Measurements from ENCODE around the gene ARMC9. TPM values are rescaled to one million over a fixed set of nuclear protein-coding genes. Genes with fewer than 3 reads are reported as not detected.

Gene ARMC9
- total and polyA plus RNA-seq, 7 donors: 2.4 to 95.3 (median 24.3) TPM

DNA sequence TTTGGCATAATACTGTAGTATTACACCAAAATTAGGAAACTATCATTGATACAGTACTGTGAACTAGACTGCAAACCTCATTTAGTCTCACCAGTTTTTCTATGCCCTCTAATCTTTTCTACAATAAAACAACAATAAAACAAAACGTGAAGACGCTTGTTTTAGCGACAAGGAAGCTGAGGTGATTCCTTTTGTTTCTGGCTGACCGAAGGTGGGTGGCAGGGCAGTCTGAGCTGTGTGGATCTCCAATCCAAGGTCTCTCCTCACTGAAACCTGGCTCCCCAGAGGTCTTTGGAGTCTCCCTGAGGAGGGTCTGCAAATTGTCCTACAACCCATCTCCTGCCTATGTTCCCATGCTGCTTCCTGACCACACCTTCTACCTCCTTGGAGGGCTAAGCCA lies 59.3 kb downstream of the ARMC9 start:
- H3K27me3 ChIP-seq: no peaks in the 10 kb centered on the region
- intact Hi-C loops (cut with DNase I): no loop called here
- DNase-seq: no peak
- no peaks in the 10 kb centered on the region for H3K9me3 ChIP-seq
- H3K27ac ChIP-seq: no peak overlapping the region
- peaks cover 0 to 59% (median 15%) of the 10 kb centered on the region in 4 donors for H3K36me3 ChIP-seq
- H3K4me1 ChIP-seq: peaks cover 0 to 21% (median 19%) of the 10 kb centered on the region in 4 donors
- 20 to 75% methylated on average over 4 of the region's 4 CpGs for WGBS, 2 donors
- TF ChIP-seq POLR2AphosphoS5 (IDR thresholded peaks at IDR 0.05) (no peak), POLR2A (IDR thresholded peaks at IDR 0.05) (no peak), EP300 (IDR thresholded peaks at IDR 0.05) (no peak)
- TF ChIP-seq, protein P1, sequence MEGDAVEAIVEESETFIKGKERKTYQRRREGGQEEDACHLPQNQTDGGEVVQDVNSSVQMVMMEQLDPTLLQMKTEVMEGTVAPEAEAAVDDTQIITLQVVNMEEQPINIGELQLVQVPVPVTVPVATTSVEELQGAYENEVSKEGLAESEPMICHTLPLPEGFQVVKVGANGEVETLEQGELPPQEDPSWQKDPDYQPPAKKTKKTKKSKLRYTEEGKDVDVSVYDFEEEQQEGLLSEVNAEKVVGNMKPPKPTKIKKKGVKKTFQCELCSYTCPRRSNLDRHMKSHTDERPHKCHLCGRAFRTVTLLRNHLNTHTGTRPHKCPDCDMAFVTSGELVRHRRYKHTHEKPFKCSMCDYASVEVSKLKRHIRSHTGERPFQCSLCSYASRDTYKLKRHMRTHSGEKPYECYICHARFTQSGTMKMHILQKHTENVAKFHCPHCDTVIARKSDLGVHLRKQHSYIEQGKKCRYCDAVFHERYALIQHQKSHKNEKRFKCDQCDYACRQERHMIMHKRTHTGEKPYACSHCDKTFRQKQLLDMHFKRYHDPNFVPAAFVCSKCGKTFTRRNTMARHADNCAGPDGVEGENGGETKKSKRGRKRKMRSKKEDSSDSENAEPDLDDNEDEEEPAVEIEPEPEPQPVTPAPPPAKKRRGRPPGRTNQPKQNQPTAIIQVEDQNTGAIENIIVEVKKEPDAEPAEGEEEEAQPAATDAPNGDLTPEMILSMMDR (IDR thresholded peaks at IDR 0.05): no peak
- H3K4me3 ChIP-seq: no peak overlapping the region

DNA sequence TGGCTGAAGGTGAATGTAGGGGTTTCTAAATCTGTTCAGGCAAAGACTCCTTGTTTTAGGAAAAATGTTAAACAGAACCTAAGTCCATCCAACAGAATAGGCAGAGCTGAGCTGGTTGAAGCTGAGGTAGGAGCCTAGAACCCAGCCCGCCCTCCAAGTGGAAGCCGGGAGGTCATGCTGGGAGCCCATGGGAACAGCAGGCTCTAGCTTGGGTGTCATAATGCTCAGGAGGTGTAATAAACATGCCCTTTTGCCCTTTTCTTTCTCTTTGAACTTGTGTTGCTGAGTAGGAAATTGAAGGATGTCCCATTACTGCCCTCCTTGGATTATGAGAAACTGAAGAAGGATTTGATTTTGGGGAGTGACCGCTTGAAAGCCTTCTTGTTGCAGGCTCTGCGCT lies 60.3 kb downstream of the ARMC9 start:
- H3K27me3 ChIP-seq: no peaks in the 10 kb centered on the region
- no peaks in the 10 kb centered on the region for H3K9me3 ChIP-seq
- TF ChIP-seq POLR2AphosphoS5 (IDR thresholded peaks at IDR 0.05) (no peak), EP300 (IDR thresholded peaks at IDR 0.05) (no peak), POLR2A (IDR thresholded peaks at IDR 0.05) (no peak)
- TF ChIP-seq, protein P1 (IDR thresholded peaks at IDR 0.05): no peak
- WGBS, 2 donors: 22 to 69% methylated on average over 4 of the region's 4 CpGs
- peaks cover 7 to 62% (median 15%) of the 10 kb centered on the region in 4 donors for H3K36me3 ChIP-seq
- H3K27ac ChIP-seq: no peak overlapping the region
- intact Hi-C loops (cut with DNase I): no loop called here
- H3K4me3 ChIP-seq: no peak overlapping the region
- no peak for DNase-seq
- peaks cover 0 to 15% (median 13%) of the 10 kb centered on the region in 4 donors for H3K4me1 ChIP-seq

DNA sequence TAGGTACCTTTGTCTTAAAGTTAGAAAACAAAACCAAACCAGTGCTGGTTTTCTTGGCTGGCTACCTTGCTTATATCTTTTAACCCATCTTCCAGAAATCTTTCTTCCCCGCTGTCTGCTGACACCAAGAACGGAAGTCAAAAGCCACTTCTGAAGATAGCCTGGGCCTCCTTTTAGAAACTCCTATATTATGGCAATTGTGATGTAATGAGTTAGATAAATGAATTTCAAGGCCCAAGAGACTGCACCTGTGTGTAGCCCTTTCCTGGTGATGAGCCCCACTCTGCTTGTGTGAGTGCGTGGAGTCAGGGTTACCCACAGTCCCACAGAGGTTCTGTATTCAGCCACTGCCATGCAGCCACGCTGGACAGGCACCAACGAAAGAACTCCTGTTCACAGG lies 60.7 kb downstream of the ARMC9 start:
- intact Hi-C loops (cut with DNase I): no loop called here

DNA sequence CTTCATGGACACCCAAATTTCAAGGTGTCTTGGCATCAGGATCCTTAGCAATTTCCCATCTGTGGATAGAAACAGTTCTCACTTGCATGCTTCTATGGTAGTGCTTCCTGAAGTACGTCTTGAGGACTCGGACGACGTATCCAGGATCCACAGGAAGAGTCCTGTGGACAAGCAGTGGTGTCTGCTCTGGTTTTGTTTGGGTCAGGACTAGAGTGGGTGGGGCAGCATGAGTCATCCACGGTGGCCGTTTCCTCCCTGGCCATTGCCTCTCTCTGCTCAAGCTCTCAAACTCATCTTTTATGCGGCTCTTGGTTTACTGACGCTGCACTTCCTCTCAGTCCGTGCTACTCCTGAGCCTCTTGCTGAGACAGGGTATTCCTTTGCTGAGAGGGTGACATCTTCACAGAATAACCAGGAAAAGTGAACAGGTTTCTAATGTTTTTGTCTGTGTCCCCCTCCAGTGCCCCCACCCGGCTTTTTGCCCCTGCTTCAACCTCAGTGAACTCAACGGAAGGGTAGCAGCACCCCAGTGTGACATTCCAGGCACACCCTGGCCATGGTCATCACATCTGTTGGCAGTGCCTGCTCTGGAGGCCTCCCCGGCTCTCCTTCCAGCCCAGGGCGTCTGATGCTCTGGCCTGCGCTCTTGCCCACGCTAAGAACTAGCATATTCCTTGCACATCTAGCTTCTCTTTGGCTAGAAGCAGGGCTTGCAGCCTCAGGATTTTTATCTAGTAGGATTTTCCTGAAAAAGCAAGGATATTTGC lies 62.2 kb downstream of the ARMC9 start:
- Histone ChIP-seq H3K9me3 (no peaks in the 10 kb centered on the region), H3K27me3 (no peaks in the 10 kb centered on the region), H3K27ac (no peak overlapping the region), H3K4me1 (peaks cover 0 to 15% (median 13%) of the 10 kb centered on the region in 4 donors), H3K36me3 (peaks cover 7 to 62% (median 15%) of the 10 kb centered on the region in 4 donors), H3K4me3 (no peak overlapping the region)
- intact Hi-C loops (cut with DNase I): no loop called here
- DNase-seq: peak; percentile 60
- TF ChIP-seq POLR2A (IDR thresholded peaks at IDR 0.05) (no peak), POLR2AphosphoS5 (IDR thresholded peaks at IDR 0.05) (no peak), EP300 (IDR thresholded peaks at IDR 0.05) (no peak)
- TF ChIP-seq, protein P1 (IDR thresholded peaks at IDR 0.05): no peak
- WGBS, 2 donors: 83 to 86% methylated on average over 15 of the region's 15 CpGs

More for the DNA sequence above, 60.7 kb downstream of the ARMC9 start:
- 90 to 93% methylated on average over 5 of the region's 5 CpGs for WGBS, 2 donors
- H3K4me3 ChIP-seq: no peak overlapping the region
- H3K4me1 ChIP-seq: peaks cover 0 to 15% (median 13%) of the 10 kb centered on the region in 4 donors
- TF ChIP-seq POLR2AphosphoS5 (IDR thresholded peaks at IDR 0.05) (no peak), POLR2A (IDR thresholded peaks at IDR 0.05) (no peak), EP300 (IDR thresholded peaks at IDR 0.05) (no peak)
- TF ChIP-seq, protein P1 (IDR thresholded peaks at IDR 0.05): no peak
- no peaks in the 10 kb centered on the region for H3K9me3 ChIP-seq
- no peak for DNase-seq
- H3K36me3 ChIP-seq: peaks cover 7 to 62% (median 15%) of the 10 kb centered on the region in 4 donors
- no peak overlapping the region for H3K27ac ChIP-seq
- no peaks in the 10 kb centered on the region for H3K27me3 ChIP-seq
